A673 (cell line): Measurements from ENCODE around the gene C4orf50.

Experiments
- CTCF ChIP-seq: fragments of 300-800, 200-600 bp; sonication (generic); conservative IDR thresholded peaks from 2 replicates; pipeline ENCODE4 v1.5.1; 2017; ENCODE audit warnings: low read depth, mild to moderate bottlenecking, antibody characterized with exemption, low read length, moderate library complexity, mixed read lengths
- EZH2 ChIP-seq: fragments of 200-600 bp; sonication (generic); IDR thresholded peaks from 2 replicates; pipeline ENCODE4 v1.6.1; 2017; ENCODE audit warnings: borderline replicate concordance, low read depth, mild to moderate bottlenecking, mixed read lengths, antibody characterized with exemption, low read length; ENCODE audit not compliant: poor library complexity, severe bottlenecking

DNA sequence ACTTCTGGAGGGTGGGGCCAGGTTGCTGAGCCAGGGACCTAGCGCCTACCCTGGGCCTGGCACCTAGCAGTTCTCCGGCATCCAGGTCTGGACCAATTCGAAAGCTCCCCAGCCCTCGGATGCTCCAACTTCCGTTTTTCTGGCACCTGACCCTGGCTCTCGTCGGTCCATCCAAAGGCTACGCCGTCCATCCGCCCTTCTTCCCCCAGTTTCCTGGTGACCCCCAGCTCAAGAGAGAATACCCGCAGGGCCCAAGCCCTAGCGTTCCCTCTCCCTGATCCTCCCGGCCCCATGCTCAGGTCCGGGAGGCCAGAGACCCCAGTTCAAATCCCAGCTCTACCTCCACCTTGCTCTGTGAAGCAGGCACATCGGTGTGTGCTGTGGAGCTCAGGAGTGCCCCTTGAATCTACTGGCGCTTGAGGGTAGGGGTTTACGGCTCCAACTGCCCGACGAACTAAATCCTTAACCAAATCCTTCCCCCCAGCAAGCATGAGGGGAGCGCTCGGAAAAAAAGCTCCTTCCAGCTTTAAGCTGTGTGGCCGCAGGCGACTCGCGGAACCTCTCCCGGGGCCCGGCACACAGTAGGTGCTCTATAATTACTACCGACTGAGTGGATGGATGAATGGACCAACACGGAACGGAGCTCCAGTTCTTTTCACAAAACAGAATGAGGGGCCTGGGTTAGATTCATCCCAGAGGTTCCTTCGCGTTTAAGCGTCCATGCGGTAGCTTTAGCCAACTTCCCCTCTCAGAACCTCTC lies 126.5 kb downstream of the C4orf50 start:
- TF ChIP-seq CTCF (no peak), EZH2 (no peak)
